NCI-H1092 treated with DMSO at 0.1 percent for 48 hours (cell line): ENCODE results near the gene FBXO21.
"Not testable (repeated sequence)": the region's sequence is repeated elsewhere in the genome, so short reads cannot be mapped to it uniquely, and the experiment has no call there.

ENCODE experiments used
- DNase-seq: peaks from one replicate; lab custom pipeline; 2025; lab: John Stamatoyannopoulos, UW

FBXO21 gene

DNA sequence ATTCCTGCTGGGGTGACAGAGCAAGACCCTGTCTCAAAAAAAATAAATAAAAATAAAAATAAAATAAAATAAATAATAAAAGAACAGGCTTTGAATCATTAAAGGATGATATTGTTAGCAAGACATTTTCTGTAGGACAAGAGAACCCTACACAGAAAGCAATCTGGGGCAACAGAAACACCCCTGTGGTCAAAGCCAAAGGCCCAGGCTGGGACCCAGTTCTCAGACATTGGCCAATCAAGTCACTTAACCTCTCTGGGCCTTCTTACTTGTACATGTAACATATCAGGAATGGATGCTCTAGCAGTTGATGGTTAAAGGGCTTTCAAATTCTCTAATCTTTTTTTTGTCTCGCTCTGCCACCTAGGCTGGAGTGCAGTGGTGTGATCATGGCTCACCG, 55.5 kb downstream of the FBXO21 start:
- DNase-seq, result no peak

DNA sequence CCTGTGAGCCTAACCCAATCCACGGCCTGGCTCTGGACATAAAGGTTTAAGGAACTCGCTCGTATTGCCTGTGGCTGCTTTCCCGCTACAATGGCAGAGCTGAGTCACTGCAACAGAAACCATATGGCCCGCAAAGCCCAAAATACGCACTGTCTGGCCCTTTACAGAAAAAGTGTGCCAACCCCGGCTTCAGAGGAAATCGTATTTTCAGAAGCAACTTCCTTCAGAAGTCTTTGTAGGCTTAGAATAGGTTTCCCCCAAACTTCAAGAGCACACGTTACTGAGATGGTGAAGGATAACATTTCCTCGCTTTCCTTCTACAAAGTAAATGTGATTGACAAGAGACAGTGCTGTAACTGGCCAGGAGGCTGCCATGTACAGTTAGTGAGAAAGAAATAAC, 56.2 kb downstream of the FBXO21 start:
- no peak for DNase-seq

DNA sequence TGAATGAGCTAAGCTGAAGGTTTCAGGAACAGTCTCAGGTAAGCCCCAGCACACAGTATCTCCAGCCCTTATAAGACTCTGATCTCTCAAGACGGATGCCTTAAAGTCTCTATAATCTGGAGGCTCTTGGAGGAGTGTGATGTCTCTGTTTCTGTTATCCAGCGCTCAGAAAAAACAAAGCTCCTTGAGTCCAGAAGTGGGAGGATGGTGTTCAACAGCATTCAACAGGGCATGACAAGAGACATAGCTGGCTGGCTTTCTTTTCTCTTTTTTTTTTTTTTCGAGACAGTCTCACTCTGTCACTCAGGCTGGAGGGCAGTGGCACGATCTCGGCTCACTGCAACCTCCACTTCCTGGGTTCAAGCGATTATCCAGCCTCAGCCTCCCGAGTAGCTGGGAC, 59.5 kb downstream of the FBXO21 start:
- no peak for DNase-seq

DNA sequence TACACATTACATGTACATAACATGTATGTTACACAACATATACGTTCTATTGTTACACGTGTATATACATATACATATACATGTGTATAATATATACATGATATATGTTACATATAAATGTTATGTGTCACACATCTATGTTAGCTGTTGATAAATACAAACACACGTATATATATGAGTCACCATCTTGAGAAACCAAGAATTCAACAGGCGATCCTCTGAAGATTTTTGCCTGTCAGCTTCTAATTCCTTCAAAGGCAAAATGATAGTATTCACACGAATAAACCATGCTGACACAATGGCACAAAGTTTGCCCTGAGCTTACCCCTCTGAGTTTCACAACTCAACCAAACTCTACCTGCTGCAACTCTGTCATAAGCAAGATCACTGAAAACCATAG, 60.9 kb downstream of the FBXO21 start:
- no peak for DNase-seq

DNA sequence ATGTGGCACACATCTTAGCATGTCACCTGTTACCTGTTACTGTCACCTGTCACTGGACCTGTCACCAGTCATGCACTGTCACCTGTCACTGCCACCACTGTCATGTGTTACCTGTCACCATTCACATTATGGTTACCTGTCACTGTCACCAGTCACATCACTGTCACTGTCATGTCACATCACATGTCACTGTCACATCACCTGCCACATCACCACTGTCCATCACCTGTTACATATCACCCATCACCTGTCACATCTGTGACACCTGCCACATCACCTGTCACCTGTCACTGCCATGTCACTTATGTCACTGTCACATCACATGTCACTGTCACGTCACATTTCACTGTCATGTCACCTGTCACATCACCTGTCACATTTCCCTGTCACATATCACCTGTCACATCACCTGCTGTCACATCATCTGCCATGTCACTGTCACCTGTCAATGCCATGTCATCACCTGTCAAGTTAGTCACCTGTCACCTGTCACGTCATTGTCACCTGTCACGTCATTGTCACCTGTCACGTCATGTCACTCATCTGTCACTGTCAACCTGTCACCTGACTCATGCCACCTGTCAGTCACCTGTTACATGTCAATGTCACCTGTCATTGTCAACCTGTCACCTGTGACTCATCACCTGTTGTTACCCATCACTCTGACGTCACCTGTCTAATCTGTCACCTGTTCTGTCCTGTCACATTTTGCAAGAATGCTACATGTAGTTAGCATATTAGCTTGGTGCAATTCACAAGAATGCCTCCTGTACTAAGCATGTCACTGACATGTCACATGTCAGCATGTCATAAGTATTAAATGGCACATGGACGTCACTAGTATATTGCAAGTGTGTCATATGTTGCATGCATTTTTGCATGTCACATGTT, 62.1 kb downstream of the FBXO21 start:
- DNase-seq, result no peak

DNA sequence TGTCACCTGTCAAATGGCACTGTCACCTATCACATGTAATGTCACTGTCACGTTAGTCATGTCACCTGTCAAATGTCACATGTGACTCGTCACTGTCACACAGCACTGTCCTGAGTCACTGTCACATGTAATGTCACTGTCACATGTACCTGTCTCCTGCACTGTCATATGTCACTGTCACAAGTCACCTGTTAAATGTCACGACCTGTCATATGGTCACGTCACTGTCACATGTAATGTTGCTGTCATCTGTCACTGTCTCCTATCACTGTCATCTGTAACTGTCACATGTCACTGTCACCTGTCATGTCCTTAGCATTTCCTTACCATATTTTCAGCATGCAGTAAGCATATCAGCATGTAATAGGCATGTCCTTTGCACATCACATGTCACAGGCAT, 63.9 kb downstream of the FBXO21 start:
- DNase-seq, result no peak

DNA sequence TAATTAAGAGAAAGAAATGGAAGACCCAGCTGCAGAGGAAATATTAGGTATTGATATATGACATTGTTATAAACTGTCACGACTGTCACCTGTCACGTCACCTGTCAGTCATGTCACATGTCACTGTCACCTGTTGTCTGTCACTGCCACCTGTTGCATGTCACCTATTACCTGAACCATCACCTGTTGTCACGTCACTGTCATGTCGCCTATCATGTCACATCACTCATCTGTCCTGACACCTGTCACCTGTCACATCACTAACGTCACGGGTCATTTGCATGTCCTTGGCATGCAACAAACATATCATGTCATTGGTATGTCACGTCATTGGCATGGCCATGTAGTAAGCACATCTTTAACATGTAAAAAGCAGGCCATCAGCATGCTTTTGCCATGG, 64.5 kb downstream of the FBXO21 start:
- no peak for DNase-seq

DNA sequence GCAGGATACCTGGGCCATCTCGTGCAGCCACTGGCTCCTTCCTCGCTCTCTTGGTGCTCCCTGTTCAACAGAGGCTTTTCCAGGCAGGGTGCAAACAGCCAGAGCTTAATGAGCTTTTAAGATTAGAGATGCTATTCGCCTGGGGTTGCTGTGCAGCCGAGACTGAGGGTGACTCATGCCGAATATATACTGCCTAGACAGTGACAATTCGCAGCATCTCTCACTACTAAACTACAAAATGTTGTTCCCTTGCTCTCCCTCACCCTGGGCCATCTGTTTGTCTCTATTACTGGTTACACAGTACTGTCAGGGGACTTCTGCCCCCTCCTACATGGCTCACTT, 65.0 kb downstream of the FBXO21 start:
- DNase-seq, result no peak

DNA sequence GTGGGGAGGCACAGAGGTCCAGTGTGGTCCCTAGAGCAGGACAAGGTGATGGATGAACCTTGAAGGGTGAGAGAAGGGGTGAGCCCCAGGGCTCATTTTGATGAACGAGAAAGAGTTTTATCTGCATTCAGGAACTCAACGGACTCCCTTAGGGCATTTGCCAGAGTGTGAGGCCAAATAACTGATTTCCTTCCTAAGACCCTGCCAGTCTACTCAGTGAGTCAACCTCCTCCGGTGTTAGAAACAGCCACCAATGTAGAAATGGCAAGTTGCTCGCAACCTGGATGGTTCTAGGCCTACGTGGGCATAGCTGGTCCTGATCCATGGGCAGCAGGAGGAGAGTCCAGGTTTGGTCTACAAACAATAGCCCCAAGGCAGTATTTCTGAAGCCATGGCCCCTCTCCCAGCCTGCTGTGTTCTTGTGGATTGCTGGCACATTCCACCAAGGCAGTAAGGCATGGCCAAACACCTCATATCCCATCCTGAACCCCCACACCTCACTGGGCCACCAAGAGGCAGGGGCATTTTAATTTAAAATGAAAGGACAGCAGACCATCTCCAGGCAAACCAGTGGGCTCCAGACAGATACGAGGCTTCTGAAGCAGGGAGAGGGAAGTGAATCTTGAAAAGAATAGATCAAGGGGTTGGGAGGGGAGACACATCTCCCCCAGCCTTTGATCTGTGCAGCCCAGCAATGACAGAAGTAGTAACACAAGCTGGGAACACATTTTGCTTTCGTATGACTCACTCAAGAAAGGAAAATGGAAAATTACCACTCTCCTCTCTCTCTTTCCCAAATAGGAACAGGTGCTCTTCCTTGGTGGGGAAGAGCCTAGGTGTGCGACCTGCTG, 65.6 kb downstream of the FBXO21 start:
- DNase-seq, result no peak

DNA sequence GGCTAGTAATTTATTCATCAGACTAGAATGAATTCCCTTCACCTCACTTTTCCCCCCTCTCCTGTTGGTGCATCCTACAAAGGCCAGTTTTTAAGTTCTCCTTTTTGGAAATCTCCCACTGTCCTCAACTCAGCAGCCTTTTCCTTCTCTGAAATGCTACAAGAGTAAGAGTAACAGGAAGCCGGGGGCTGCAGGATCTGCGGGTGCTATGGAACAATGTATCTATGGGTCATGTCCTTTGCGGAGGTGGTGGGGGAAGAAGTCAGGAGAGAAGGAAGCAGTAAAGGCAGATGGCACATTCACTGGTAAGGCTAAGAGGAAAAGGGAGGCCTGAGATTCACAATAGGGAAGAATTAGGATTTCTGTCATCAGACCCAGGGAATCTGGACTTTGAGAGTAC, 68.8 kb downstream of the FBXO21 start:
- no peak for DNase-seq

DNA sequence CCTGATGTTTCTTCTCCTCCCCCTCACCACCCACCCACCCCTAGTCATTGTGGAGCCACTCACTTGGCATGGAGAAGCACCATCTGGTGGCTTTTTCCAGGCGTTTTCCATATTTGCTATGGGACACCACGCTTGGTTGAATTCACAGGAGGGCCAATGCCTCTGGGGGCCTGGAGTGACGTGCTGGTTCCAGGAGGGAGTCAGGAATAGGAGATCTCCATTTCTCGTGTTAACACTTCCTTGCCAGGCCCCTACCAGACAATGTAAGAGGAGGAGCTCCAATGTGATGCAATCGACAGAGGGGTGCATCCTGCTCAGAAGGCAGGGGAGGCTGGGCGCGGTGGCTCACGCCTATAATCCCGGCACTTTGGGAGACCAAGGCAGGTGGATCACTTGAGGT, 69.5 kb downstream of the FBXO21 start:
- DNase-seq, result peak; percentile 68

DNA sequence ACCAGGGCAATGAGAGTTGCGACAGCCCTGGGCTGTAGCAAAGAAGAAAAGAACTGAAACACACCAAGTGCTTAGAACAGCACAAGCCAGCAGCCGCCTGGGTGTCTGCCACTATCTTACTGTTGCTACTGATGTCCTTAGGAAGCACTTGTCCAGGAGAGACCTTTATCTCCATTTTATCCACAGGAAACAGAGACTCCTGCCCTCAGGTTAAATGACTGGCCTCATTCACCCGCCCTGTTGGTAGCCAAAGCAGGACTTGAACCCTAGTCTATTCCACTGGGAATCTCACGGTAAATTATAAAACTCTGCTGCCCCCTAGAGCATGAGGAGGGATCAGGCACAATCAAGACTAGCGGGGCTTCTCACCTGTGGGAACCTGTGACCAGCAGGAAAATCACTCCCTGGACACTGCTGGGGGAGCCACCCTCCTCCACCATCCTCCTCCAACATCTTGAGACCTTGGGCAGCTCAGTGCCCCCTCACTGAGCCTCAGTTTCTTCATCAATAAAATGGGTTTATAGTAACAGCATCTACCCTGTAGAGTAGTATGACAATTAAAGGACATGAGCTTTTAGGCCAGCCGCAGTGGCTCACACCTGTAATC, 70.6 kb downstream of the FBXO21 start:
- DNase-seq, result peak; percentile 61

DNA sequence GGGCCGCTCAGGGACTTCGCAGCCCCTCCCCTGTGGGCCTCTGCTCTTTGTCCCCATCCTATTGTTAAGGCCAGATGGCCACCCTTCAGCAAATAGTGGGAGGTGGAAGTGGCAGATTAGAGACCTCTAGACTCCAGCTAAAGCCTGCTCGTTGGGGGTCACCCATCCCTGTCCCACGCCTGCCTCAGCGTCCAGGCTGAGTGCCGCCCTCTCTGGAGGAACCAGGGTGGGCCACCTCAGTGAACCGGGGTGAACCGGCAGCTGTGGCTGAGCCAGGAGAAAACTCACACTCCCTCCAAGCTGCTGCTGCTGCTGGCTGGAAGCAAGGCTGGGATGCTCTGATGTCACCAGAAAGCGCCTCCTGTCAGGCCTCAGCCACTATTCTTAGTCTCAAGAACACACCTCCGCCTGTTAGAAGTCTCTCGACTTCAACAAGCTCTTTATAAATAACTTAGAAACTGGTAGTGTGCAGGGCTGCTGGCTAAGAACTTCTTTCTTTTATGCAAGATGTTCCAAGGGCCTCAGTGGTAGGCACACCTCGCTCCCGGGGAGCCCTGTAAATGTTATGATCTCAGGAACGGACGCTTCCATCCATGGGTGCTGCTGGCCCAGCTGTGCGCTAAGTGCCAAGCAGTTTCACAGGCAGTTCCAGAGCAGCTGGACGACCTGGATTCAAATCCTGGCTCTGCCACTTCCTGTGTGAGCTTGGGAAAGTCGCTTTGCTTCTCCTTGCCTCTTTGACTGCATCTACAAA, 71.3 kb downstream of the FBXO21 start:
- DNase-seq, result peak; percentile 24

DNA sequence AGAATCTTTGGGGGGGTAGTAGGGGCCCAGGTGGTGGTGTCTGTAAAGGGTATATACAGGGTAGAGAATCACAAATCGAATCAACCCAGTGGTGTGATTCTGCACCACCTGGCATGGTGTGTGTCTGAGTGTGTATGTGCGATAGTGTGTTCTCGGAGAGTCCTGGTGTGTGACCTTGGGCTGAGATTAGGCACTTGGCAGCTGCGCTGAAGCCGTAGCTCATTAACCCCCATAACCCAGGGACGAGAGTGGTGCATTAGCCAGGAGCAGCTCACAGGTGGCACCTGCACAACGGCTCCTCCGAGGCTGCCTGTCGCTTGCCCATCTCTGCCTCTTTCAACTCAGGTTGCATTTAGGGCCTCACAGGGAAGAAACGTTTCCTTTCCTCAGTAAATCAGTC, 75.5 kb downstream of the FBXO21 start:
- no peak for DNase-seq

DNA sequence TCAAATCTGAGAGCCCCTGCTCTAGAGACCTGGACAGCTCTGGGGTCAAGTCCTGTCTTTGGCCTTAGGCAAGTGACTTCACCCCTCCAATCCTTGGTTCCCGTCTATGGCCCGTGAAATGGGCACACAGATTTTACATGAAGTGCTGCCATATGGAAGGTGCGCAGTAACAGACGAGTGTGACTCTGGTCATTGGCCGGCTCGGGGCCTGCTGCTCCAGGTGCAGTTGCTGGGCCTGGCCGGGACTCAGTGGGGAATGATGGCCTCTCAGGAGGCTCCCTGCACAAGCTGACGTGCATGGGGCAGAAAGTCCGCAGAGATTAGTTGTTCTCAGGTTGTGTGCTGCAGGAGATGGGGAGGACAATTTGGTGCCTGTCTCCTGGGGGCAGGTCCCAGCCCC, 77.0 kb downstream of the FBXO21 start:
- DNase-seq, result no peak

DNA sequence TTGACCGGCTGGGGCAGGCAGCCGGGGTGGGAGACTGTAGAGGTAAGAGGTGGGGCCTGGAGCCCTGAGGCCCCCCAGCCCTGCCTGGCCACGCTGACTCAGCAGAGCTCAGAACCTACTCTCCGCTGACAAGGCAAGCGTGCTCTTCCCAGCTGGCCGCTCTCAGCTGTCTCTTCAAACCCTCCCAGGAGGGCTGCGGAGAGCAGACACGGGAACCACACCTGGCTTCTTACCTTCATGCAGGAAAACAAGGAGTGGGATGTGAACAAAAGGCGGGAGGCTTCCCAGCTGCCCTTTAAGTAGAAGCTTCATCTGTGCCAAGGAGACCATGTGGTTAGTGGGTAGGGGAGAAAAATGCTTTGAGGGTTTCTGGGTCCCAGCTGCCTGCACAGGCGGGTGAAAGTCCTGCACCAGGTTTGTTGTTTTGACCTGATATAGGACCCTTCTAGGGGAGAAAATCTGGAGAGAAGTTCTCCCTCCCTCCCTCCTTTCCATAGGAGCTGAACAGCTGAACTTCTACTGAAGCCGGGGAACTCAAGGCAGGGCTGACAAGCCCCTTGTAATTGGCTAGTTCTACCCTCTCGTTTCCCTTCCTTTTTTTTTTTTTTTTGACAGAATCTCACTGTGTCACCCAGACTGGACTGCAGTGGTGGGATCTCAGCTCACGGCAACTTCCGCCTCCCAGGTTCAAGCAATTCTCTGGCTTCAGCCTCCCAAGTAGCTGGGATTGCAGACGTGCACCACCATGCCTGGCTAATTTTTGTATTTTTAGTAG, 78.3 kb downstream of the FBXO21 start:
- peak; percentile 82 for DNase-seq

DNA sequence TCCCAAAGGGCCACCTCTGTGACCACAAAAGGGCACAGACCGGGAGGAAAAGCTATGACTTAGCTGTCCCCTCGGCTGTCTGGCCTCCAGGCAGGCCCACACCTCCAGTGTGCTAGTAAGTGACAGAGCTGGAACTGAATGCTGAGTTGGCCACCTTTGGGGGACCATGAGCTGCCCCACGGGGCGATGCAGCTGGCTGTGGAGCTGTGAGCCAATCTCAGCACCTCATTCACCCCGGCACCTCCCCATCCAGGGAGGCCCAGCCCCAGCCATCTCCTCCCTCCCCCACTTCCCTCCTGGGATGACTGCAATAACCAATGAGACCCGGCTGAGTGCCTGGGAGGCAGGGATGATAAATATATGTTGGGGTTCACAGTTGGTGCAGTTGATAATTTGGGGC, 78.9 kb downstream of the FBXO21 start:
- peak; percentile 58 for DNase-seq

DNA sequence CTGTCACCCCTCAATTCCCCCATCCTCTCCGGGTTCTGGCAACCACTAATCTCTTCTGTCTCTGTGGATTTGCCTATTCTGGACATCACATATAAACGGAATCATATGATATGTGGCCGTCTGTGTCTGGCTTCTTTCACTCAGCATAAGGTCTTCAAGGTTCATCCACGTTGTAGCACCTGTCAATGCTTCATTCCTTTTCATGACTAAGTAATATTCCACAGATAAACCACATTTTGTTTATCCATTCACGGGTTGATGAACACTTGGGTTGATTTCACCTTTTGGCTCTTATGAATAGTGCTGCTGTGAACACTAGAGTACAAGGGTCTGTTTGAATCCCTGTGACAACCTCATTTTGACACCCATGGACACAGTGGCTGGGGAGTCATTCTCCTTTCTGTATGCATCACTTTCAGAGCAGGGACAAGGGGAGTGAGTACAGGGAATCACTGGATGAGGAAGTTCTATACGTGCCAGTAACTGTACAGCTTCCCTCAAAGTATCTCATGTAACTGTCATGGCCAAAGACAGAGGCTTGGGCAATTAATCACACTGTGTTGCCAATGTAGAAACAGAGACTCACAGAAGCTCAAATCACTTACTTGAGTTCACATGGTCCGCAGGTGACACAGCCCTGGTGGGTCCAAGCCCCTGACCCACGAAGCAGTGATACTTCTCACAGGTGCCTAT, 80.2 kb downstream of the FBXO21 start:
- no peak for DNase-seq

DNA sequence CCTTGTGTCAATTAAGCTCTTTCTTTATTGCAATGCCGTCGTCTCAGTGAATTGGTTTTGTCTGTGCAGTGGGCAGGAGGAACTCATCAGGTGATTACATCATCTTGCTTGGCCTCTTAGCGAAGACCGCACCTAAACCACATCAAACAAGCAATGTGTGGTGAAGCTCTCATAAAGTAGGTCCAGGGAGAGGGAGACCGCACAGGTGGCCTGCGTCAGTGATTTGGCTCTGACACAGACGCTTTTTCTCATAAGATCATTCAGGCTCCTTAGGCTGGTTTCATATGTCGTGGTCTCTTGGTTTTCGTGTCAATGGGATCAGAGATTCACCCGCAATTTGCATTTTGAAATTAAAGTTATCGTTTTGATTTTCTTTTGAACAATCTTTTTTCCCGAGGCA, 84.4 kb downstream of the FBXO21 start:
- DNase-seq, result no peak

DNA sequence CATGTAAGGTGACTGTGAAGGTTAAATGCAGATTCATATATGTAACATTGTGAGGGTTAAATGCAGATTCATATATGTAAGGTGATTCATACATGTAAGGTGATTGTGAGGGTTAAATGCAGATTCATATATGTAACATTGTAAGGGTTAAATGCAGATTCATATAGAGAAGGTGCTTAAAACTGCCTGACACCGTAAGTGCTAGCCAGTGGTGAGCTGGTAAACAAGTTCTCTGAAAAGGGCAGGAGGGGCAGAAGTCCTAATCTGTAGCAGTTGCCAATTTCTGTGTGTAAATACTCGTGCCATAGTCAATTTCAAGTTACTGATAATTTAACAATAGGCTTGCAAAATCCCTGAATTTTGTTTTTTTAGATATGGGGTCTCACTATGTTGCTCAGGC, 86.3 kb downstream of the FBXO21 start:
- DNase-seq, result not testable (repeated sequence)

DNA sequence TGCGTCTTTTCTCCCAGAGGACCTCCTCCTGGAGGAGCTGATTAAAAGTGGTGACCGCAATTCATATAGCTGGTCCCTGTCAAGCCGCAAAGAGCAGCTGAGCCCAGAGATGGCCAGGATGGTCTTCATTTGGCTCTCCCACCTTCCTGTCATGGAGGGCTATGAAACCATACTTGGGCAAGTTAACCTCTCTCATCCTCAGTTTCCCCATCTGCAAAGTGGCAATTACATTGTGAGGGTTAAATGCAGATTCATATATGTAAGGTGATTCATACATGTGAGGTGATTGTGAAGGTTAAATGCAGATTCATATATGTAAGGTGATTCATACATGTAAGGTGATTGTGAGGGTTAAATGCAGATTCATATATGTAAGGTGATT, 87.5 kb downstream of the FBXO21 start:
- DNase-seq, result no peak
